ENCODE results near the gene WAC. TPM values are rescaled to one million over a fixed set of nuclear protein-coding genes. Genes with fewer than 3 reads are reported as not detected.
"Not testable (repeated sequence)": the region's sequence is repeated elsewhere in the genome, so short reads cannot be mapped to it uniquely, and the experiment has no call there.

WAC gene
- total RNA-seq, 2 experiments from 2014 or later = 111 to 121 TPM

GRCh38 chr10:28604567-28605536 lies 71.9 kb downstream of the WAC start:
- no peak for TF ChIP-seq EZH2phosphoT487 (IDR thresholded peaks at IDR 0.05; ENCODE audit: borderline replicate concordance, low read depth, low read length)
- TF ChIP-seq CTCF (conservative IDR thresholded peaks at IDR 0.05; ENCODE audit: low read length) = no peak
- Histone ChIP-seq H3K79me2 (ENCODE audit: insufficient read depth, low read depth, low read length) (peaks cover 79% of the 10 kb centered on the region), H3K27ac (ENCODE audit: low read depth, low read length, poor library complexity, severe bottlenecking) (no peak overlapping the region), H2AFZ (ENCODE audit: low read length) (no peak overlapping the region), H3K4me3 (ENCODE audit: low read depth, low read length, poor library complexity, severe bottlenecking) (no peak overlapping the region), H4K20me1 (ENCODE audit: insufficient read depth, low read length) (peaks cover 42% of the 10 kb centered on the region), H3K36me3 (ENCODE audit: insufficient read depth, low read length) (peaks cover 94% of the 10 kb centered on the region), H3K4me2 (ENCODE audit: low read length) (no peak overlapping the region), H3K9me2 (ENCODE audit: insufficient read depth, low read length) (no peaks in the 10 kb centered on the region), H3K9me3 (ENCODE audit: low read length) (no peaks in the 10 kb centered on the region), H3K4me1 (ENCODE audit: insufficient read depth, low read length, poor library complexity, severe bottlenecking) (peaks cover 12% of the 10 kb centered on the region)
- intact Hi-C loops (cut with micrococcal nuclease; ENCODE audit: unreplicated experiment) = no loop called here
- ChIA-PET CTCF (ENCODE audit: unreplicated experiment) (no interaction called here), POLR2A (interaction anchor here (0.6 kb wide), 1 partner anchor 35 kb away, joined by 4 read pairs; no protein-coding TSS in a partner anchor)
- DNase-seq (ENCODE audit: low spot score) = no peak
- no TSS peak for BruUV-seq (replicated peaks)

- peaks cover 38% of the 10 kb centered on the region for H4K20me1 ChIP-seq (ENCODE audit: insufficient read depth, low read length)
These were observed 73.7 kb downstream of the WAC start for GRCh38 chr10:28606568-28606967.

DNA sequence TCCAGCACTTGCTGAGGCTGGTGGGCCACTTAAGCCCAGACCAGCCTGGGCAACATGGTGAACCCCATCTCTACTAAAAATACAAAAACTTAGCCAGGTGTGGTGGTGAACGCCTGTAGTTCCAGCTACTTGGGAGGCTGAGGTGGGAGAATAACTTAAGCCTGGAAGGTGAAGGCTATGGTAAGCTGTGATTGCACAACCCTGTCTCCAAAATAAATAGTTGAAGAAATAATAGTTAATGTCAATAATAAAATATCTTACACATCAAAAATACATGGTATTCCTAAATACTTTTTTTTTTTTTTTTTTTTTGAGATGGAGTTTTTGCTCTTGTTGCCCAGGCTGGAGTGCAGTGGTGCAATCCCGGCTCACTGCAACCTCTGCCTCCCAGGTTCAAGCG lies 76.7 kb downstream of the WAC start:
- BruUV-seq (replicated peaks); intact Hi-C loops (cut with micrococcal nuclease; ENCODE audit: unreplicated experiment); H3K4me3 ChIP-seq (ENCODE audit: low read depth, low read length, poor library complexity, severe bottlenecking); H2AFZ ChIP-seq (ENCODE audit: low read length); H3K4me2 ChIP-seq (ENCODE audit: low read length); H3K9me2 ChIP-seq (ENCODE audit: insufficient read depth, low read length); H3K27ac ChIP-seq (ENCODE audit: low read depth, low read length, poor library complexity, severe bottlenecking); H3K9me3 ChIP-seq (ENCODE audit: low read length); DNase-seq (ENCODE audit: low spot score); CTCF ChIA-PET (ENCODE audit: unreplicated experiment): not testable (repeated sequence)
- POLR2A ChIA-PET = interaction anchor here (2.3 kb wide), 1 partner anchor 10 kb away, joined by 16 read pairs; no protein-coding TSS in a partner anchor
- H3K4me1 ChIP-seq (ENCODE audit: insufficient read depth, low read length, poor library complexity, severe bottlenecking) = peaks cover 12% of the 10 kb centered on the region
- peaks cover 98% of the 10 kb centered on the region for H3K36me3 ChIP-seq (ENCODE audit: insufficient read depth, low read length)
- peaks cover 43% of the 10 kb centered on the region for H3K79me2 ChIP-seq (ENCODE audit: insufficient read depth, low read depth, low read length)
- H4K20me1 ChIP-seq (ENCODE audit: insufficient read depth, low read length) = peaks cover 30% of the 10 kb centered on the region

More at GRCh38 chr10:28606568-28606967, 73.7 kb downstream of the WAC start:
- Histone ChIP-seq H3K4me2 (ENCODE audit: low read length) (no peak overlapping the region), H3K79me2 (ENCODE audit: insufficient read depth, low read depth, low read length) (peaks cover 62% of the 10 kb centered on the region), H3K4me1 (ENCODE audit: insufficient read depth, low read length, poor library complexity, severe bottlenecking) (peaks cover 12% of the 10 kb centered on the region), H3K4me3 (ENCODE audit: low read depth, low read length, poor library complexity, severe bottlenecking) (no peak overlapping the region), H3K36me3 (ENCODE audit: insufficient read depth, low read length) (peaks cover 94% of the 10 kb centered on the region), H3K27ac (ENCODE audit: low read depth, low read length, poor library complexity, severe bottlenecking) (no peak overlapping the region), H2AFZ (ENCODE audit: low read length) (no peak overlapping the region), H3K9me2 (ENCODE audit: insufficient read depth, low read length) (no peaks in the 10 kb centered on the region), H3K9me3 (ENCODE audit: low read length) (no peaks in the 10 kb centered on the region)
- ChIA-PET POLR2A (interaction anchor here (0.6 kb wide), 1 partner anchor 26 kb away, joined by 5 read pairs; no protein-coding TSS in a partner anchor), CTCF (ENCODE audit: unreplicated experiment) (no interaction called here)
- BruUV-seq (replicated peaks) = no TSS peak
- no peak for TF ChIP-seq CTCF (conservative IDR thresholded peaks at IDR 0.05; ENCODE audit: low read length)
- no peak for TF ChIP-seq EZH2phosphoT487 (IDR thresholded peaks at IDR 0.05; ENCODE audit: borderline replicate concordance, low read depth, low read length)
- no peak for DNase-seq (ENCODE audit: low spot score)
- intact Hi-C loops (cut with micrococcal nuclease; ENCODE audit: unreplicated experiment) = no loop called here
